A549 (cell line): ENCODE data around the gene ACADL. TPM values are rescaled to one million over a fixed set of nuclear protein-coding genes. Genes with fewer than 3 reads are reported as not detected.

Experiments
- ATAC-seq, 2 experiments: fragments of 200-7000 bp in 1 of 2; fragments of >200 bp in 1 of 2; cut with Nextera tagmentation in 1 of 2; cut with Tn5 transposase in 1 of 2; 3 replicates each; pipeline versions ENCODE4 v1.8.0 to v1.9.1; 2018 to 2020; ENCODE audit warnings: mild to moderate bottlenecking in 1 of 2, moderate library complexity in 1 of 2
- CTCF ChIA-PET: fragments of 300-600 bp; sonication (Branson Sonifier 250); formaldehyde crosslinking; extraction: SDS; loops from one replicate; lab custom pipeline; 2021; ENCODE audit warnings: antibody characterized with exemption, inconsistent platforms; lab: Yijun Ruan, JAX
- POLR2A ChIA-PET: fragments of 350-600 bp; formaldehyde crosslinking; extraction: SDS; loops from one replicate; lab custom pipeline; 2021; ENCODE audit warnings: antibody characterized with exemption, inconsistent platforms; lab: Yijun Ruan, JAX
- DNase-seq, 2 experiments: peaks; one replicate each; pipeline versions ENCODE4 v3.0.0 to v3.0.0-alpha.2; 2011 to 2016; ENCODE audit warnings: low read depth in 1 of 2, low spot score in 1 of 2
- FAIRE-seq: peaks from 2 replicates; lab custom pipeline; 2011; peaks lifted over from hg19 to GRCh38; lab: Jason Lieb, UNC
- H3K27ac ChIP-seq, 2 experiments: fragments of >200 bp; sonication (Bioruptor Twin); formaldehyde crosslinking; 3 replicates each; pipeline ENCODE4 v1.5.1; 2016 to 2017
- H3K4me1 ChIP-seq: fragments of >200 bp; sonication (Bioruptor Twin); formaldehyde crosslinking; 3 replicates; pipeline ENCODE4 v1.6.1; 2016
- H3K4me2 ChIP-seq: fragments of >200 bp; sonication (Bioruptor Twin); formaldehyde crosslinking; 3 replicates; pipeline ENCODE4 v1.6.1; 2016
- H3K4me3 ChIP-seq: fragments of >200 bp; sonication (Bioruptor Twin); formaldehyde crosslinking; 3 replicates; pipeline ENCODE4 v1.5.1; 2016
- H3K9me3 ChIP-seq: fragments of >200 bp; sonication (Bioruptor Twin); formaldehyde crosslinking; 3 replicates; pipeline ENCODE4 v1.6.1; 2016
- BHLHE40 ChIP-seq: IDR thresholded peaks from 2 replicates; pipeline ENCODE4 v1.6.1; 2012; ENCODE audit warnings: low read depth, low read length, inconsistent platforms
- CBX2 ChIP-seq: fragments of 200-600 bp; sonication (generic); IDR thresholded peaks from 2 replicates; pipeline ENCODE4 v1.6.1; 2016; ENCODE audit warnings: low read depth, mild to moderate bottlenecking, borderline replicate concordance
- CBX8 ChIP-seq: fragments of 200-600 bp; sonication (generic); IDR thresholded peaks from 2 replicates; pipeline ENCODE4 v1.6.1; 2016
- CTCF ChIP-seq: fragments of >200 bp; sonication (Bioruptor Twin); formaldehyde crosslinking; IDR thresholded peaks from 3 replicates; pipeline ENCODE4 v1.5.1; 2016
- EHF ChIP-seq: fragments of 250-450 bp; sonication (Bioruptor Pico); IDR thresholded peaks from 2 replicates; pipeline ENCODE4 v1.5.0; 2020; ENCODE audit warnings: mild to moderate bottlenecking
- EHMT2 ChIP-seq: fragments of 200-600 bp; sonication (generic); IDR thresholded peaks from 2 replicates; pipeline ENCODE4 v1.6.1; 2016; ENCODE audit warnings: antibody characterized with exemption, low read depth, mild to moderate bottlenecking, moderate library complexity
- EP300 ChIP-seq, 2 experiments: fragments of >200 bp; sonication (Bioruptor Twin); formaldehyde crosslinking; IDR thresholded peaks; 2 replicates in 1 of 2; 3 replicates in 1 of 2; pipeline ENCODE4 v1.6.1; 2016 to 2017
- ESRRA ChIP-seq: fragments of 150-350 bp; IDR thresholded peaks from 2 replicates; pipeline ENCODE4 v1.6.1; 2014; ENCODE audit warnings: mild to moderate bottlenecking, low read length, borderline replicate concordance
- FOSL2 ChIP-seq, 2 experiments: fragments of 450-650 bp in 1 of 2; fragments of >200 bp in 1 of 2; sonication (Bioruptor Twin) in 1 of 2; formaldehyde crosslinking; IDR thresholded peaks; 2 replicates each; pipeline versions ENCODE4 v1.5.0 to v1.6.1; 2016 to 2020; ENCODE audit warnings: mild to moderate bottlenecking in 1 of 2, moderate library complexity in 1 of 2
- FOXS1 ChIP-seq: fragments of 250-450 bp; sonication (Bioruptor Pico); IDR thresholded peaks from 2 replicates; pipeline ENCODE4 v1.5.0; 2020; ENCODE audit warnings: mild to moderate bottlenecking, moderate library complexity
- HEYL ChIP-seq: fragments of 250-450 bp; sonication (Bioruptor Pico); IDR thresholded peaks from 2 replicates; pipeline ENCODE4 v1.8.0; 2021; ENCODE audit warnings: mild to moderate bottlenecking, moderate library complexity
- HOXB13 ChIP-seq: fragments of 250-450 bp; sonication (Bioruptor Pico); IDR thresholded peaks from 2 replicates; pipeline ENCODE4 v1.5.0; 2020; ENCODE audit warnings: low read depth, mild to moderate bottlenecking, moderate library complexity
- HOXB5 ChIP-seq: fragments of 250-450 bp; sonication (Bioruptor Pico); IDR thresholded peaks from 2 replicates; pipeline ENCODE4 v1.5.0; 2020; ENCODE audit warnings: mild to moderate bottlenecking, moderate library complexity
- MAFK ChIP-seq: fragments of 450-650 bp; IDR thresholded peaks from 2 replicates; pipeline ENCODE4 v1.6.1; 2014; ENCODE audit not compliant: partially characterized antibody
- MYC ChIP-seq: IDR thresholded peaks from 2 replicates; pipeline ENCODE4 v1.6.1; 2012; ENCODE audit warnings: mild to moderate bottlenecking, inconsistent platforms, low read length, improper control_type of control experiment, borderline replicate concordance
- NFE2L2 ChIP-seq: fragments of 150-350 bp; conservative IDR thresholded peaks from 2 replicates; pipeline ENCODE4 v1.6.1; 2014; ENCODE audit warnings: low read length
- POLR2A ChIP-seq: IDR thresholded peaks from 2 replicates; pipeline ENCODE4 v1.6.1; 2012; ENCODE audit warnings: mild to moderate bottlenecking, low read length
- POLR2AphosphoS2 ChIP-seq: conservative IDR thresholded peaks from 2 replicates; pipeline ENCODE4 v1.6.1; 2012; ENCODE audit warnings: low read length, improper control_type of control experiment, inconsistent platforms
- RCOR1 ChIP-seq: fragments of 150-350 bp; IDR thresholded peaks from 2 replicates; pipeline ENCODE4 v1.6.1; 2014; ENCODE audit warnings: antibody characterized with exemption, low read length, low read depth
- RFX5 ChIP-seq: fragments of 450-650 bp; IDR thresholded peaks from 2 replicates; pipeline ENCODE4 v1.7.1; 2014; ENCODE audit warnings: antibody characterized with exemption, mild to moderate bottlenecking, moderate library complexity
- RNF2 ChIP-seq: fragments of 200-600 bp; sonication (generic); IDR thresholded peaks from 2 replicates; pipeline ENCODE4 v1.6.1; 2016; ENCODE audit warnings: low read depth, mild to moderate bottlenecking, antibody characterized with exemption, moderate library complexity, borderline replicate concordance
- SMC3 ChIP-seq: fragments of >200 bp; sonication (Bioruptor Twin); formaldehyde crosslinking; IDR thresholded peaks from 3 replicates; pipeline ENCODE4 v1.6.1; 2018; ENCODE audit warnings: inconsistent platforms
- TP53 ChIP-seq: fragments of 250-450 bp; sonication (Bioruptor Pico); IDR thresholded peaks from 2 replicates; pipeline ENCODE4 v1.5.0; 2021; ENCODE audit warnings: mild to moderate bottlenecking, moderate library complexity
- ZC3H11A ChIP-seq: fragments of 450-650 bp; IDR thresholded peaks from 2 replicates; pipeline ENCODE4 v1.6.1; 2014; ENCODE audit warnings: antibody characterized with exemption, mild to moderate bottlenecking
- ZFP36 ChIP-seq: fragments of 450-650 bp; IDR thresholded peaks from 2 replicates; pipeline ENCODE4 v1.6.1; 2014; ENCODE audit warnings: borderline replicate concordance; ENCODE audit not compliant: partially characterized antibody
- WGBS: methylation state at CpG from one replicate; pipeline ENCODE4 v1.1.6; 2017; ENCODE audit errors: missing lambda C conversion rate; 5-methylcytosine and 5-hydroxymethylcytosine counted together
- polyA plus RNA-seq, 4 experiments: library from polyadenylated mRNA; depleted of rRNA in 3 of 4; stranded (reverse); fragments of >200 nt; fragmentation: RNase III in 1 of 4; extraction: RNeasy Plus Mini Kit Qiagen cat#74134 plus additional on column Dnase treatment in 1 of 4; gene quantifications; 2 replicates in 3 of 4; 3 replicates in 1 of 4; pipeline ENCODE4 v1.2.3, GENCODE V29; 2011 to 2017
- TF ChIP-seq, protein P1 (sequence below): IDR thresholded peaks from 2 replicates; pipeline ENCODE4 v1.6.1; 2012; ENCODE audit warnings: low read depth, borderline replicate concordance
- TF ChIP-seq, protein P2 (sequence below): fragments of >200 bp; sonication (Bioruptor Twin); formaldehyde crosslinking; IDR thresholded peaks from 3 replicates; pipeline ENCODE4 v1.6.1; 2016

ACADL gene
- polyA plus RNA-seq, 2 of the 4 experiments (the other 2 are of a cell fraction) = 0.10 TPM; not detected in 1

DNA sequence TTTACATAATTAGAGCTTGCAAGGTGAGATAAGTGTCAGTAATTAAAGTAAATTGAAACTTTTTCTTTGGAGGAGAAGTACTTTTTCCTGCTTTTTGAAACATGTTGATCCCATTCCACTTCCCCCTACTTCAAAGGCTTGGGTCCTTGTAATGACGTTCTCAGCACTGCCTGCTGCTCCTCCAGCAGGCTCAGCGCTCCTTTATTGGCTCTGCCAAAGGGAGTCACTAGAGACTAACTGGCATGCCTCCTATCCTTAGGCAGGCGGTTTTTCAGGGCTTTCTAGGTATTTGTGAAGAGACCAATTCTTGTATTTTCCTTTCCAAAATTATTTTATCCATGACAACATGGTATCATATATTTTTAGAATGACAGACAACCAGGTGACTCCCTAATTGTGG, 43.9 kb upstream of the ACADL start (continued):
- TF ChIP-seq ESRRA = no peak
- TF ChIP-seq EHF = no peak
- TF ChIP-seq MAFK = no peak
- TF ChIP-seq, all 56 proteins: peak for 0

DNA sequence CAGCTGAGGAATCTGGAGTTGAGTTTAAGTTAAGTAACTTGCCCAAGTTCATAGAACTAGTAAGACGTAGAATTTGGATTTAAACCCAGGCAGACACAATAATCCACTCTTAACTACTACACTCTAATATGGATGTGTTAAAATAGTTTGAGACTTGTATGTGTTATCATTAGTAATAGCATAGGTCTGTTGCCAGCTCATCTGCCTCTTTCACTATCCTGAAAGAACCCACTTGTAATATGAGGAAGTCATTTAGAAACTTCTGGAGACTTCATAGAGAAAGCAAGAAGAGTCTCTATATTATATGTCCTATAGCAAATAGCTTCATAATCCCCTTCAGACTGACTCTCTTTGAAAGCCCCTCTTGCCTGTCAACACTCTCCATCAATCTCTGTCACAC, 43.0 kb upstream of the ACADL start:
- Histone ChIP-seq H3K27ac (no peak overlapping the region), H3K4me1 (no peaks in the 10 kb centered on the region), H3K4me2 (no peak overlapping the region), H3K9me3 (no peaks in the 10 kb centered on the region), H3K4me3 (no peak overlapping the region)
- ChIA-PET POLR2A (no interaction called here), CTCF (no interaction called here)
- DNase-seq (no peak), FAIRE-seq (no peak), ATAC-seq (no peak)
- WGBS = 8% methylated on average over 1 of the region's 1 CpG
- TF ChIP-seq HOXB13 (CRISPR knock-in tag) (no peak), POLR2A (no peak), CTCF (no peak), EHF (no peak), NFE2L2 (no peak), ZC3H11A (no peak), MYC (no peak), TP53 (CRISPR knock-in tag) (no peak), RNF2 (no peak), POLR2AphosphoS2 (no peak), CBX8 (no peak), SMC3 (no peak)

- H3K9me3 ChIP-seq = no peaks in the 10 kb centered on the region
- H3K4me2 ChIP-seq = no peak overlapping the region
- POLR2A ChIA-PET = no interaction called here
- no peak overlapping the region for H3K27ac ChIP-seq
- WGBS = 0% methylated on average over 1 of the region's 1 CpG
- DNase-seq (no peak), ATAC-seq (no peak), FAIRE-seq (no peak)
- TF ChIP-seq NFE2L2 (no peak), FOXS1 (CRISPR knock-in tag) (no peak), HOXB13 (CRISPR knock-in tag) (no peak), RFX5 (no peak), RCOR1 (no peak), CBX8 (no peak), EHMT2 (no peak), CBX2 (no peak), ESRRA (no peak), EP300 (IDR thresholded peaks at IDR 0.05) (no peak), ZFP36 (no peak), HOXB5 (CRISPR knock-in tag) (no peak), HEYL (CRISPR knock-in tag) (no peak), BHLHE40 (no peak), FOSL2 (IDR thresholded peaks at IDR 0.05) (no peak), FOSL2 (CRISPR knock-in tag; IDR thresholded peaks at IDR 0.05) (no peak)
- TF ChIP-seq, protein P1, sequence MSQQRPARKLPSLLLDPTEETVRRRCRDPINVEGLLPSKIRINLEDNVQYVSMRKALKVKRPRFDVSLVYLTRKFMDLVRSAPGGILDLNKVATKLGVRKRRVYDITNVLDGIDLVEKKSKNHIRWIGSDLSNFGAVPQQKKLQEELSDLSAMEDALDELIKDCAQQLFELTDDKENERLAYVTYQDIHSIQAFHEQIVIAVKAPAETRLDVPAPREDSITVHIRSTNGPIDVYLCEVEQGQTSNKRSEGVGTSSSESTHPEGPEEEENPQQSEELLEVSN = no peak
- TF ChIP-seq, protein P2, sequence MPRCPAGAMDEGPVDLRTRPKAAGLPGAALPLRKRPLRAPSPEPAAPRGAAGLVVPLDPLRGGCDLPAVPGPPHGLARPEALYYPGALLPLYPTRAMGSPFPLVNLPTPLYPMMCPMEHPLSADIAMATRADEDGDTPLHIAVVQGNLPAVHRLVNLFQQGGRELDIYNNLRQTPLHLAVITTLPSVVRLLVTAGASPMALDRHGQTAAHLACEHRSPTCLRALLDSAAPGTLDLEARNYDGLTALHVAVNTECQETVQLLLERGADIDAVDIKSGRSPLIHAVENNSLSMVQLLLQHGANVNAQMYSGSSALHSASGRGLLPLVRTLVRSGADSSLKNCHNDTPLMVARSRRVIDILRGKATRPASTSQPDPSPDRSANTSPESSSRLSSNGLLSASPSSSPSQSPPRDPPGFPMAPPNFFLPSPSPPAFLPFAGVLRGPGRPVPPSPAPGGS = no peak
- CTCF ChIA-PET = interaction anchor here (0.6 kb wide), 1 partner anchor 1188 kb away, joined by 3 read pairs; no protein-coding TSS in a partner anchor
- no peaks in the 10 kb centered on the region for H3K4me1 ChIP-seq
- H3K4me3 ChIP-seq = no peak overlapping the region
These were observed 42.5 kb upstream of the ACADL start for GRCh38 chr2:210267698-210268097.
